BE2C (cell line): Measurements from ENCODE around the gene VTCN1.

Experiments
- DNase-seq: peaks from one replicate; pipeline ENCODE4 v3.0.0-alpha.2; 2020
- H3K27me3 ChIP-seq: fragments of 250-450 bp; sonication (Bioruptor Pico); 2 replicates; pipeline ENCODE4 v1.5.1; 2020; ENCODE audit warnings: mild to moderate bottlenecking
- H3K36me3 ChIP-seq: fragments of 250-450 bp; sonication (Bioruptor Pico); 2 replicates; pipeline ENCODE4 v1.5.1; 2020; ENCODE audit warnings: mild to moderate bottlenecking
- H3K4me1 ChIP-seq: fragments of 250-450 bp; sonication (Bioruptor Pico); 2 replicates; pipeline ENCODE4 v1.5.1; 2020
- H3K4me3 ChIP-seq: 2 replicates; pipeline ENCODE4 v1.5.1; 2011; ENCODE audit warnings: low read depth, low read length
- H3K9me3 ChIP-seq: fragments of 250-450 bp; sonication (Bioruptor Pico); 2 replicates; pipeline ENCODE4 v1.5.1; 2020
- CTCF ChIP-seq: IDR thresholded peaks from 2 replicates; pipeline ENCODE4 v1.5.1; 2012; ENCODE audit warnings: mild to moderate bottlenecking, low read depth, low read length

VTCN1 gene

GRCh38 chr1:117150316-117150715, 60.4 kb downstream of the VTCN1 start:
- no peaks in the 10 kb centered on the region for H3K36me3 ChIP-seq
- H3K4me3 ChIP-seq, result no peak overlapping the region
- no peak for TF ChIP-seq CTCF
- H3K4me1 ChIP-seq, result no peaks in the 10 kb centered on the region
- peaks cover 3% of the 10 kb centered on the region; the same call in 1 of the 2 replicates for H3K27me3 ChIP-seq
- H3K9me3 ChIP-seq, result no peaks in the 10 kb centered on the region
- DNase-seq, result no peak

GRCh38 chr1:117147856-117148588, 62.7 kb downstream of the VTCN1 start:
- no peaks in the 10 kb centered on the region for H3K36me3 ChIP-seq
- peaks cover 3% of the 10 kb centered on the region; the same call in 1 of the 2 replicates for H3K4me1 ChIP-seq
- DNase-seq, result no peak
- H3K4me3 ChIP-seq, result no peak overlapping the region
- TF ChIP-seq CTCF, result no peak
- H3K9me3 ChIP-seq, result no peaks in the 10 kb centered on the region
- H3K27me3 ChIP-seq, result peaks cover 3% of the 10 kb centered on the region; the same call in 1 of the 2 replicates

- no peak for DNase-seq
- Histone ChIP-seq H3K4me1 (peaks cover 6% of the 10 kb centered on the region), H3K27me3 (peaks cover 3% of the 10 kb centered on the region; the same call in 1 of the 2 replicates), H3K36me3 (no peaks in the 10 kb centered on the region), H3K9me3 (no peaks in the 10 kb centered on the region), H3K4me3 (no peak overlapping the region)
- no peak for TF ChIP-seq CTCF
Measured at GRCh38 chr1:117147341-117147831, 63.3 kb downstream of the VTCN1 start.

GRCh38 chr1:117146575-117147340, 64.0 kb downstream of the VTCN1 start:
- no peak for TF ChIP-seq CTCF
- Histone ChIP-seq H3K9me3 (no peaks in the 10 kb centered on the region), H3K4me3 (no peak overlapping the region), H3K36me3 (no peaks in the 10 kb centered on the region), H3K4me1 (peaks cover 12% of the 10 kb centered on the region), H3K27me3 (peaks cover 3% of the 10 kb centered on the region; the same call in 1 of the 2 replicates)
- DNase-seq, result no peak

- no peak for TF ChIP-seq CTCF
- H3K4me1 ChIP-seq, result peaks cover 14% of the 10 kb centered on the region
- no peak overlapping the region for H3K4me3 ChIP-seq
- no peaks in the 10 kb centered on the region for H3K9me3 ChIP-seq
- no peaks in the 10 kb centered on the region for H3K36me3 ChIP-seq
- peaks cover 3% of the 10 kb centered on the region; the same call in 1 of the 2 replicates for H3K27me3 ChIP-seq
- DNase-seq, result no peak
Measured at GRCh38 chr1:117146072-117146471, 64.7 kb downstream of the VTCN1 start.
